GM21737 (cell line): ENCODE data around the gene IRAK1.
A peak's percentile ranks its signal among the peaks of the same experiment; 100 is the strongest.

Experiments used
- ATAC-seq: cut with Tn5 transposase; IDR thresholded peaks from one replicate; pipeline ENCODE4 v1.9.1; 2021; ENCODE audit warnings: mild to moderate bottlenecking, moderate library complexity; ENCODE audit not compliant: unreplicated experiment

Gene IRAK1

GRCh38 chrX:153972368-153973126 lies 47.2 kb downstream of the IRAK1 start, which contains the start of gene TMEM187:
Gene TMEM187, plus strand, starts transcription at chrX:153972754. Its CDS starts 9,309 bp downstream, at chrX:153982063.
- peak; percentile 44 for ATAC-seq

GRCh38 chrX:153971450-153972367 lies 48.0 kb downstream of the IRAK1 start, which contains the start of gene HCFC1:
Gene HCFC1, minus strand, starts transcription at chrX:153971818. Its CDS starts 978 bp downstream, at chrX:153970840.
- peak; percentile 30 for ATAC-seq

GRCh38 chrX:153971124-153971449 lies 48.6 kb downstream of the IRAK1 start:
- ATAC-seq = peak; percentile 32

- ATAC-seq = peak; percentile 1
These were observed 49.2 kb downstream of the IRAK1 start for GRCh38 chrX:153970357-153971123.

- ATAC-seq = no peak
These were observed 49.8 kb downstream of the IRAK1 start for GRCh38 chrX:153969904-153970356.

GRCh38 chrX:153969125-153969903 lies 50.4 kb downstream of the IRAK1 start:
- ATAC-seq = no peak

GRCh38 chrX:153968754-153969124 lies 51.0 kb downstream of the IRAK1 start:
- no peak for ATAC-seq

- no peak for ATAC-seq
These were observed 51.4 kb downstream of the IRAK1 start for GRCh38 chrX:153968255-153968654.

- ATAC-seq = no peak
These were observed 52.0 kb downstream of the IRAK1 start for GRCh38 chrX:153967536-153968224.

- no peak for ATAC-seq
These were observed 52.7 kb downstream of the IRAK1 start for GRCh38 chrX:153966841-153967535.

GRCh38 chrX:153966283-153966688 lies 53.4 kb downstream of the IRAK1 start:
- ATAC-seq = no peak

GRCh38 chrX:153965406-153965805 lies 54.3 kb downstream of the IRAK1 start:
- ATAC-seq = no peak

GRCh38 chrX:153964105-153964504 lies 55.6 kb downstream of the IRAK1 start:
- ATAC-seq = no peak

- no peak for ATAC-seq
These were observed 56.2 kb downstream of the IRAK1 start for GRCh38 chrX:153963546-153963945.

GRCh38 chrX:153961292-153961691 lies 58.4 kb downstream of the IRAK1 start:
- no peak for ATAC-seq

GRCh38 chrX:153960786-153961185 lies 58.9 kb downstream of the IRAK1 start:
- no peak for ATAC-seq
